Stomach smooth muscle (tissue), 2 donors: ENCODE results near the gene ARL15.

Experiments
- H3K27ac ChIP-seq: one replicate; pipeline ENCODE4 v1.7.0; 2013; ENCODE audit warnings: mild to moderate bottlenecking, low read length, inconsistent platforms
- H3K27me3 ChIP-seq, 2 donors: one replicate each; pipeline ENCODE4 v1.7.0; 2013; ENCODE audit warnings: low read length in 2 of 2; ENCODE audit not compliant: insufficient read depth in 2 of 2, control insufficient read depth in 1 of 2
- H3K36me3 ChIP-seq, 2 donors: one replicate each; pipeline ENCODE4 v1.7.0; 2013; ENCODE audit warnings: low read length in 2 of 2; ENCODE audit not compliant: control insufficient read depth in 2 of 2, insufficient read depth in 2 of 2
- H3K4me1 ChIP-seq: one replicate; pipeline ENCODE4 v1.7.0; 2013; ENCODE audit warnings: low read length; ENCODE audit not compliant: control insufficient read depth, insufficient read depth
- H3K4me3 ChIP-seq, 2 donors: one replicate each; pipeline ENCODE4 v1.7.0; 2013; ENCODE audit warnings: low read length in 2 of 2
- H3K9ac ChIP-seq, 2 donors: one replicate each; pipeline ENCODE4 v1.7.0; 2013; ENCODE audit warnings: low read length in 2 of 2, mild to moderate bottlenecking in 1 of 2
- H3K9me3 ChIP-seq, 2 donors: one replicate each; pipeline ENCODE4 v1.7.0; 2013; ENCODE audit warnings: low read length in 2 of 2; ENCODE audit not compliant: control insufficient read depth in 2 of 2
- donor health status: healthy.
- donor health status: Pancreatic carcinoma.

The ARL15 gene

DNA sequence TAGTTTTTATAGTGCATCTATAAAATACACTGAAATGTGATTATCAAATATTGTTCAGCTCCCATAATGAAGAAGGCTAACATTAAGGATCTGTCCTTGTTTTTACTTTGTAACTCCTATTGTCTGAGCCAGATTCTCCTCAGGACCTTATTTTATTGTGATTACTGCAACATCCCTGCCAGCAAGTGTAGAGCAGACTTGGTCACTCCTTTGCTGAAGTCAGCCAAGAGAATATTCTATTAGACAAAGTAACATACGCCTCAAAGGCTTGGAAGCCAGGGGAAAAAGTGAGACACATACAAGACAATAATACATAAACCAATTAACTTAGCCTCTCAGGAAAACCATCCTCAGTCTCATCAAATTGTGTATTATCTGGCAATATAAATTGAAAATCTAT, 269.6 kb downstream of the ARL15 start:
- no peak overlapping the region for H3K9ac ChIP-seq
- no peaks in the 10 kb centered on the region for H3K4me1 ChIP-seq
- no peak overlapping the region for H3K27ac ChIP-seq
- no peak overlapping the region for H3K4me3 ChIP-seq
- H3K36me3 ChIP-seq = no peaks in the 10 kb centered on the region
- H3K27me3 ChIP-seq = no peaks in the 10 kb centered on the region
- no peaks in the 10 kb centered on the region for H3K9me3 ChIP-seq

DNA sequence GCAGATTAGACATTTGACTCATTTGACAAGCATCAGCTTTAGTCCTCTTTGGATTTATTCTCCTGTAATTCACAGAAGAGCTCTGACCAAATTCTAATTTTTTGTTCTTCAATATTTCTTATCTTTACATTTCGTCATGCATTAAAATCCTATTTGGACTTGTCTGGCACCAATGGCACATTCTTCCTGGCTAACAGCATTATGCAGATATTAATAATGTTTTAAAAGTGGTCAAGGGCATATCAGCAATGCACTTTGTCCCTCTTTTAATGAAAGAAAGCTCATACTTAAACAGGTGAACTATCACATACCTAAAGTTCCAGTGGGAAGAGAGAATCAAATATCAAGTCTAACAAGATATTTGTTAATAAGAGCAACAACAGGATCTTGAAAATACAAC, 270.4 kb downstream of the ARL15 start:
- no peaks in the 10 kb centered on the region for H3K4me1 ChIP-seq
- H3K36me3 ChIP-seq = no peaks in the 10 kb centered on the region
- no peaks in the 10 kb centered on the region for H3K9me3 ChIP-seq
- H3K27ac ChIP-seq = no peak overlapping the region
- no peaks in the 10 kb centered on the region for H3K27me3 ChIP-seq
- H3K4me3 ChIP-seq = no peak overlapping the region
- no peak overlapping the region for H3K9ac ChIP-seq

DNA sequence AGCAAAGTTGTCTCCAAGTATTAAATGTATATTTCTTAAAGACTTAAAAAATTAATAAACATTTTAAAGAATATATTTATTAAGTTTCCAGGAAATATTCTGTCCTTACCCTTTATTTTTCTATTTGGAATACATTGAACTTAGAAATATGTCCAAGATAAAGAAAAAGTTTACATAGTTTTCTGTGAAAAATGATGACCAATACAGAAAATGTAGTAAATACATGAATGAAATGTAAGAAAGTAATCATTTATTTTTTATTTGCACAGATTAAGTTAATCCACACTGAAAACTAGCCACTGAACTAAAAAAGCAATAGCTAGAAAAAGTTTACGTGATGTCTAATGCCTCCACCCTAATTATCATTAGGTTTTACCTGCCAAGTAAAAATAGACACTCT, 273.2 kb downstream of the ARL15 start:
- no peaks in the 10 kb centered on the region for H3K36me3 ChIP-seq
- H3K4me1 ChIP-seq = no peaks in the 10 kb centered on the region
- no peaks in the 10 kb centered on the region for H3K9me3 ChIP-seq
- H3K27ac ChIP-seq = no peak overlapping the region
- H3K27me3 ChIP-seq = no peaks in the 10 kb centered on the region
- H3K9ac ChIP-seq = no peak overlapping the region
- no peak overlapping the region for H3K4me3 ChIP-seq

DNA sequence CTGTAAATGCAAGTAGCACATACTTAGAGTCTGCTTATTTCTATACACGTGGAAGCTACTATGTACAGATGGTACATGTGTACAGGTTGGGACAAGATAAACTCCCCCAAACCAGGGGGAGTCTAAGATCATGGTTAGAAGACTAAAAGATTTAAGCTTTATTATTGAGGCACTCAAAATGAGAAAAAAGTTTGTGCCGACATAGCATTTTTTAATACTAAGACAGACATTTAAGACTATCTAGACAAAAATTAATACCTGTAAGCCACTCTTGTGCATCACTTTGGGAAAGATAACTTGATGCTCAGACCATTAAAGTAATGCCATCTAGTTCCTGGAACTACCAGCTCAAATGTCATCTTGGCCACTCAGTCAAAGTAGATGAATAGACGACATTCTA, 279.4 kb downstream of the ARL15 start:
- H3K27ac ChIP-seq = no peak overlapping the region
- no peaks in the 10 kb centered on the region for H3K9me3 ChIP-seq
- no peak overlapping the region for H3K9ac ChIP-seq
- H3K27me3 ChIP-seq = no peaks in the 10 kb centered on the region
- H3K4me1 ChIP-seq = no peaks in the 10 kb centered on the region
- H3K36me3 ChIP-seq = no peaks in the 10 kb centered on the region
- H3K4me3 ChIP-seq = no peak overlapping the region

DNA sequence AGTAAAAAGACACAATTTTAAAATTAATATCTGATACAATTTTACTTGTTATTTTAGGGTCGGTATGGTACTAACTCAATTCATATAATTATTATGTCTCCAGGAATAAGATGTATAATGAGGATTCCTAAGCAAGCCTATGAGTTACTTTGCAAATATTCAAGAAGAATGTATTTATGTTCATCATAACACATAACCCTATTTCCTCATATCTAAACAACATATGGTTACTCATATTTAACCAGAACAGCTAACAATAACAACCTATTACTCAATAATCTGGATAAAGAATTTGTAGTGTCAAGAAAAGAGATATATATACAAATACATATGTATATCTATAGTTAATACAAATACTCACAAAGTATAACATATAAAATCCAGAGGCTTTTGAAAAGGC, 285.9 kb downstream of the ARL15 start:
- Histone ChIP-seq H3K27ac (no peak overlapping the region), H3K9ac (no peak overlapping the region), H3K4me1 (no peaks in the 10 kb centered on the region), H3K9me3 (no peaks in the 10 kb centered on the region), H3K27me3 (no peaks in the 10 kb centered on the region), H3K4me3 (no peak overlapping the region), H3K36me3 (no peaks in the 10 kb centered on the region)

DNA sequence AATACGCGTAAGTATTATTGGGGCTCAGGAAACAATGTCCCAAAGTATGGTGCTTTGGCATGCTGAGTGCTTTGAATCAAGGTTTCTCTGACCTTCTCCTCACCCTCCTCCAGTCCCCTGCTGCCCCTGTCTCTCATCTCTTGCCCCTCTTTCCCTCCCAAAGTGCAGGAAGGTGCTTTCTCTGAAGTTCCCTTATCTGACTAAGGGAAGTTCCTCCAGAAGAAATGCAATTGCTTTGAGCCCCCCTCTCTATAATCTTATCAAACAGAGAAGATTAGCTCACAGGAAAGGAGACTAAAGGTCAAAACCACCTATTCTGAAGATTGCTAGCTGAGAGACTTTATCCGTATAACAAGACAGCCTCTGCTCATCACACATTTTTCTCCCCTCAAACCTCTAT, 288.1 kb downstream of the ARL15 start:
- H3K9me3 ChIP-seq = no peaks in the 10 kb centered on the region
- H3K27me3 ChIP-seq = no peaks in the 10 kb centered on the region
- H3K36me3 ChIP-seq = no peaks in the 10 kb centered on the region
- no peaks in the 10 kb centered on the region for H3K4me1 ChIP-seq
- no peak overlapping the region for H3K9ac ChIP-seq
- no peak overlapping the region for H3K4me3 ChIP-seq
- H3K27ac ChIP-seq = no peak overlapping the region

DNA sequence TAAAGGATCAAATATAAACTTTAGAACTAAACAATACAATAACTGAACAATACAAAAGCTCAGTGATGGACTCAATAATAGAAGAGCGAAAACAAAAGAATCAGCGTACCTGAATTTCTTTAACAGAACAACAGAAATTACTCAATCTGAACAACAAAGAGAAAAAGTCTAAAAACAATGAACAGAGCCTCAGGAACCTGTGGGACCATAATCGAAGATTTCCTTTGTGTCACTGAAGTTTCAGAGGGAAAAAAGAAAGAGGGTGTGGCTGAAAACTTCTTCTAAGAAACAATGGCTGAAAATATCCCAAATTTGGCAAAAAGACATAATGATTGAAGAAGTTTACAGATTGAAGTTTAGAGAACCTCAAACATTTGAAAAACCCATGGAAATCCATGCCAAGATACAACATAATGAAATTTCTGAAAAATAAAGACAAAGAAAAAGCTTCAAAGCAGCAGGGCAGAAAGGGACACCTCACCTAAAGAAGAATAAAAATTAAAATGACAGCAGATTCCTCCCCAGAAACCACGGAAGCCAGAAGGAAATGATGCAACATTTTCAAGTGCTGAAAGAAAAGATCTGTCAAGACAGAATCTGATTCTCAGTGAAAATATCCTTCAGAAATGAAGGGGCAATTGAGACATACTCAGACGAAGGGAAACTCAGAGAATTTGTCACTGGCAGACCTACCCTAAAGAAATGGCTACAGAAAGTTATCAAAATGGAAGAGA, 288.8 kb downstream of the ARL15 start:
- no peaks in the 10 kb centered on the region for H3K27me3 ChIP-seq
- no peaks in the 10 kb centered on the region for H3K4me1 ChIP-seq
- H3K9me3 ChIP-seq = no peaks in the 10 kb centered on the region
- H3K9ac ChIP-seq = no peak overlapping the region
- H3K36me3 ChIP-seq = no peaks in the 10 kb centered on the region
- H3K27ac ChIP-seq = no peak overlapping the region
- no peak overlapping the region for H3K4me3 ChIP-seq

DNA sequence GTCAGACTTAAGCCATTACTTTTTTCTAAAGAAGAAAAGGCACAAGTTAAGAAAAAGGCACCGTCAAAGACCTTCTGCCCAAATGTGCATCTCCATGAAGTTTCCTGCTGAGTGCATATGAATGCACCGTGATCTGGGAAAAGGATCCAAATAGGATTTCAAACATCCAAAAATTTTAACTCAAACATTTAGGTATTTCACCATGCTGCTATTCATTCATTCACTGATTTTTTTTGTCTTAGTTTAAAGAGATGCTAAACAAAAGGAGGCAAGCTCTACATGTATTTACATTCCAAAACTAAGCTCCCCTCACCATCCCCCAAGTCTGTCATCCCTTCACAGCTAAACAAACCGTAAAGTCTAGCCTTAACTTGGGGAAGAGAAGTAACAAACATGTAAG, 291.9 kb downstream of the ARL15 start:
- no peaks in the 10 kb centered on the region for H3K36me3 ChIP-seq
- no peaks in the 10 kb centered on the region for H3K27me3 ChIP-seq
- H3K9me3 ChIP-seq = peaks cover 0 to 6% of the 10 kb centered on the region in 2 donors
- no peak overlapping the region for H3K27ac ChIP-seq
- no peaks in the 10 kb centered on the region for H3K4me1 ChIP-seq
- no peak overlapping the region for H3K9ac ChIP-seq
- no peak overlapping the region for H3K4me3 ChIP-seq

DNA sequence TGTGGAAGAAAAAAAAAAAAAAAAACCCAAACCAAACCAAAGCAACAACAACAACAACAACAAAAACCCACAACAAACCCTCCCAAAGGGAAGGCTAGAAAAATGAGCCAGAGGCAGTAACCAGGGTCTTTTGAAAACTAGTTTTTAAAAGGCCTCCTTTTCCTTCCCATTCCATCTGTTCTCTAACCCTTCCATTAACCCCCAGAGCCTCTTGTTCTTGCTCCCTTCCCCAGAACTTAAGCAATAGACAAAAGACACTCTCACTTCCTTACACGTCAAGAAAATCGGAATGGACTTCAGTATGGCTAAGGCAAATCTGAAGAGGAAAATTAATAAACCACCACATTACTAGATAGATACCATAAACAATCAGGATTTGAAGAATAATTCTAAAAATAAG, 292.8 kb downstream of the ARL15 start:
- Histone ChIP-seq H3K9ac (no peak overlapping the region), H3K36me3 (no peaks in the 10 kb centered on the region), H3K27me3 (no peaks in the 10 kb centered on the region), H3K9me3 (peaks cover 0 to 6% of the 10 kb centered on the region in 2 donors), H3K4me1 (no peaks in the 10 kb centered on the region), H3K27ac (no peak overlapping the region), H3K4me3 (no peak overlapping the region)

DNA sequence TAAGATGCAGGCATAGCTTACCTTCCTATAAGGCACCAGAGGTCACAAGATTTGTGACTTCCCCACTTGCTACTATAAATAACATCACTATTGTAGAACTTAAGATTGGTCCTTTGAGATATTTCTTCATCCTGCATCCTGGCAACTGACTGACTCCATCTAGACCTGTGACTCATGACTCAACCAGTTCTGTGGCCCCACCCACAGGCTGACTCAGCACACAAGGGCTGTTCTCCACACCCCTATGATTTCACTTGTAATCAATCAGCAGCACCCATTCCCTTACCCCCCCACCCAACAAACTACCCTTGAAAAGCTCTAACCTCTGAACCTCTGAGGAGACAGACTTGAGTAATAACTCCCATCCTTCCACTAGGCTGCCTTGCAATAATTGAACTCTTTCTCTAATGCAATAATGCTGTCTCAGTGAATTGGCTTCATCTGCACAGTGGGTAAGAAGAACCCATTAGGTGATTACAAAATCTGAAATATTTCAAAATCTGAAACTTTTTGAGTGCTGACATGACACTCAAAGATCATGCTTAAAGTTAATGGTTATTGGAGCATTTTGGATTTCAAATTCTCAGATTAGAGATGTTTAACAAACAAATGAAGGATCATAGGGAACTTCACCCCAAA, 296.7 kb downstream of the ARL15 start:
- H3K4me1 ChIP-seq = no peaks in the 10 kb centered on the region
- peaks cover 0 to 6% of the 10 kb centered on the region in 2 donors for H3K9me3 ChIP-seq

DNA sequence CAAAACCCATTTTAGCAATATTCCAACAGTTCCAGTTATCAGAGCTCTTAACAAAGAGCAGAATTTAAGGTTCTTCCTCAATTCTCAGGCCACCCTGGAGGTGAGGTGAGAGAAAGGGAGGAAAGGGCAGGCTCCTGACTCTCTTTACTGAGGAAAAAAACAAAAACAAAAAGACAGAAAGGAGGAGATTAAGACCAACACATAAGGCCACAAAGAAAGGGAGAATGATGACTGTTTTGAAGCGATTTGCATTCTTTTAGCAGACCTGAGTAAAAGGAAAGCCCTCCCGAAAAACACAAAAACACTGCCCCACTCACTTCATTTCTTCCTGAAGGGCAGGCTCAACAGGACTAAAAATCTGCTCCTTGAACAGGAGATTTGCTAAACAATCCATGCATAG, 300.5 kb downstream of the ARL15 start:
- Histone ChIP-seq H3K36me3 (no peaks in the 10 kb centered on the region), H3K9me3 (peaks cover 0 to 6% of the 10 kb centered on the region in 2 donors), H3K4me1 (no peaks in the 10 kb centered on the region), H3K4me3 (no peak overlapping the region), H3K27ac (no peak overlapping the region), H3K27me3 (no peaks in the 10 kb centered on the region), H3K9ac (no peak overlapping the region)

More for the DNA sequence above, 296.7 kb downstream of the ARL15 start:
- Histone ChIP-seq H3K36me3 (no peaks in the 10 kb centered on the region), H3K27me3 (no peaks in the 10 kb centered on the region), H3K9ac (no peak overlapping the region), H3K4me3 (no peak overlapping the region), H3K27ac (no peak overlapping the region)
